Peyer's patch (tissue), 4 donors: ENCODE data around the gene OPA1.

Experiments used
- POLR2A ChIP-seq, 2 donors: fragments of 450-650 bp; IDR thresholded peaks; one replicate each; pipeline ENCODE4 v1.5.1; 2017; ENCODE audit warnings: antibody characterized with exemption in 2 of 2, mild to moderate bottlenecking in 2 of 2, moderate library complexity in 2 of 2
- TF ChIP-seq, protein P1 (sequence below), 6 experiments: fragments of 450-650 bp in 4 of 6; fragments of 200-600 bp in 2 of 6; sonication (generic) in 1 of 6; IDR thresholded peaks; one replicate each; pipeline ENCODE4 v1.5.1; 2017 to 2019; ENCODE audit warnings: antibody characterized with exemption in 6 of 6, mild to moderate bottlenecking in 3 of 6, moderate library complexity in 1 of 6

DNA sequence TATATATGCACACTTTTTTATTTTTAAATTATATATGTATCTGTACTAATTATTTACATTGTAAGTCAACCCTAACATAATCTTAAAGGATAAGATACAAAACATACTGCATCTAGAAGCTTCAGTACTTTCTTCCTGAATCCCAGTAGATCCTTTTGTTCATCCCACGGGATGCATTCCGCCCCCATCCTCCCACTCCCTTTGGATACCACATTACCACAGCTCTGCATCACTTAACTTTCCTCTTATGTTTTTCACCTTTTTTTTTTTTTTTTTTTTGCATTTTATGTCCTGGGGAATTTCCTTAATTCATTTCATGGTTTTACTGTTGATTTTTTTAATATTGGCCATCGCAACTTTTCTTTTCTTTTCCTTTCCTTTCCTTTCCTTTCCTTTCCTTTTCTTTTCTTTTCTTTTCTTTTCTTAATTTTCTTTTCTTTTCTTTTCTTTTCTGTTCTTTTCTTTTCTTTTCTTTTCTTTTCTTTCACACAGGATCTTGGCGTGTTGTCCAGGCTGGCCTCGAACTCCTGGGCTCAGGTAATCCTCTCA, 3.0 kb downstream of the OPA1 start:
- TF ChIP-seq, protein P1, sequence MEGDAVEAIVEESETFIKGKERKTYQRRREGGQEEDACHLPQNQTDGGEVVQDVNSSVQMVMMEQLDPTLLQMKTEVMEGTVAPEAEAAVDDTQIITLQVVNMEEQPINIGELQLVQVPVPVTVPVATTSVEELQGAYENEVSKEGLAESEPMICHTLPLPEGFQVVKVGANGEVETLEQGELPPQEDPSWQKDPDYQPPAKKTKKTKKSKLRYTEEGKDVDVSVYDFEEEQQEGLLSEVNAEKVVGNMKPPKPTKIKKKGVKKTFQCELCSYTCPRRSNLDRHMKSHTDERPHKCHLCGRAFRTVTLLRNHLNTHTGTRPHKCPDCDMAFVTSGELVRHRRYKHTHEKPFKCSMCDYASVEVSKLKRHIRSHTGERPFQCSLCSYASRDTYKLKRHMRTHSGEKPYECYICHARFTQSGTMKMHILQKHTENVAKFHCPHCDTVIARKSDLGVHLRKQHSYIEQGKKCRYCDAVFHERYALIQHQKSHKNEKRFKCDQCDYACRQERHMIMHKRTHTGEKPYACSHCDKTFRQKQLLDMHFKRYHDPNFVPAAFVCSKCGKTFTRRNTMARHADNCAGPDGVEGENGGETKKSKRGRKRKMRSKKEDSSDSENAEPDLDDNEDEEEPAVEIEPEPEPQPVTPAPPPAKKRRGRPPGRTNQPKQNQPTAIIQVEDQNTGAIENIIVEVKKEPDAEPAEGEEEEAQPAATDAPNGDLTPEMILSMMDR (IDR thresholded peaks at IDR 0.05) = no peak
- no peak for TF ChIP-seq POLR2A (IDR thresholded peaks at IDR 0.05)
